HepG2 (cell line): ENCODE measurements around the gene ZNF865. TPM values are rescaled to one million over a fixed set of nuclear protein-coding genes. Genes with fewer than 3 reads are reported as not detected.
A peak's percentile ranks its signal among the peaks of the same experiment; 100 is the strongest.

Source experiments
- AHR ChIP-seq: IDR thresholded peaks from 2 replicates; pipeline ENCODE4 v1.6.1; 2018; ENCODE audit warnings: missing genetic modification reagents, missing compliant biosample characterization
- ASH2L ChIP-seq: fragments of 300-600, 200-600 bp; sonication (generic); IDR thresholded peaks from 2 replicates; pipeline ENCODE4 v1.7.0; 2017; ENCODE audit warnings: low read depth, mild to moderate bottlenecking, moderate library complexity, mixed read lengths, low read length; ENCODE audit not compliant: insufficient read length
- CAMTA2 ChIP-seq: sonication (generic); formaldehyde crosslinking; IDR thresholded peaks from 2 replicates; pipeline ENCODE4 v1.4.0; 2020; ENCODE audit warnings: mild to moderate bottlenecking, missing genetic modification reagents, borderline replicate concordance
- ETV6 ChIP-seq: sonication (generic); formaldehyde crosslinking; conservative IDR thresholded peaks from 2 replicates; pipeline ENCODE4 v1.4.0; 2020; ENCODE audit warnings: missing genetic modification reagents
- KLF11 ChIP-seq: IDR thresholded peaks from 2 replicates; pipeline ENCODE4 v1.6.1; 2016; ENCODE audit warnings: missing compliant biosample characterization
- MIER2 ChIP-seq: IDR thresholded peaks from 2 replicates; pipeline ENCODE4 v1.6.1; 2016; ENCODE audit warnings: missing biosample characterization, missing genetic modification reagents
- MTA1 ChIP-seq: sonication (generic); formaldehyde crosslinking; IDR thresholded peaks from 2 replicates; pipeline ENCODE4 v1.4.0; 2020; ENCODE audit warnings: missing genetic modification reagents, mild to moderate bottlenecking, borderline replicate concordance
- NRL ChIP-seq: sonication (generic); formaldehyde crosslinking; IDR thresholded peaks from 2 replicates; pipeline ENCODE4 v1.5.0; 2020; ENCODE audit warnings: missing genetic modification reagents, mild to moderate bottlenecking, moderate library complexity, borderline replicate concordance
- SIX1 ChIP-seq: sonication (generic); formaldehyde crosslinking; IDR thresholded peaks from 2 replicates; pipeline ENCODE4 v1.4.0; 2020; ENCODE audit warnings: missing genetic modification reagents, borderline replicate concordance
- SRY ChIP-seq: sonication (generic); formaldehyde crosslinking; IDR thresholded peaks from 2 replicates; pipeline ENCODE4 v1.8.0; 2022; ENCODE audit warnings: mild to moderate bottlenecking, missing genetic modification reagents
- TEAD3 ChIP-seq: optimal IDR thresholded peaks from 2 replicates; pipeline ENCODE3; 2016; ENCODE audit warnings: borderline replicate concordance
- YEATS2 ChIP-seq: sonication (generic); formaldehyde crosslinking; IDR thresholded peaks from 2 replicates; pipeline ENCODE4 v1.4.0; 2020; ENCODE audit warnings: missing genetic modification reagents, borderline replicate concordance
- ZNF143 ChIP-seq: sonication (generic); formaldehyde crosslinking; IDR thresholded peaks from 2 replicates; pipeline ENCODE4 v1.4.0; 2020; ENCODE audit warnings: missing genetic modification reagents
- ZNF317 ChIP-seq: sonication (generic); formaldehyde crosslinking; IDR thresholded peaks from 2 replicates; pipeline ENCODE4 v1.5.0; 2020; ENCODE audit warnings: mild to moderate bottlenecking, missing genetic modification reagents
- ZNF335 ChIP-seq: sonication (generic); formaldehyde crosslinking; IDR thresholded peaks from 2 replicates; pipeline ENCODE4 v1.4.0; 2020; ENCODE audit warnings: missing genetic modification reagents
- ZNF614 ChIP-seq: IDR thresholded peaks from 2 replicates; pipeline ENCODE4 v1.6.1; 2018; ENCODE audit warnings: missing biosample characterization, missing genetic modification reagents, inconsistent platforms, borderline replicate concordance
- ZNF776 ChIP-seq: sonication (generic); formaldehyde crosslinking; IDR thresholded peaks from 2 replicates; pipeline ENCODE4 v1.4.0; 2020; ENCODE audit warnings: mild to moderate bottlenecking, missing genetic modification reagents
- ZNF839 ChIP-seq: sonication (generic); formaldehyde crosslinking; IDR thresholded peaks from 2 replicates; pipeline ENCODE4 v1.4.0; 2020; ENCODE audit warnings: missing genetic modification reagents, mild to moderate bottlenecking, borderline replicate concordance
- ZSCAN20 ChIP-seq: sonication (generic); formaldehyde crosslinking; IDR thresholded peaks from 2 replicates; pipeline ENCODE4 v1.4.0; 2020; ENCODE audit warnings: missing genetic modification reagents, mild to moderate bottlenecking, borderline replicate concordance
- polyA plus RNA-seq, 8 experiments: library from polyadenylated mRNA; depleted of rRNA in 3 of 8; stranded (reverse) in 7 of 8; unstranded in 1 of 8; fragments of >200 nt; fragmentation: Illumina TruSeq in 4 of 8; extraction: Trizol in 4 of 8; gene quantifications; 2 replicates each; pipeline versions ENCODE4 v1.2.1 to v1.2.3, GENCODE V29; 2011 to 2016; ENCODE audit warnings: low read depth in 4 of 8, missing spikeins in 1 of 8, mixed read lengths in 1 of 8; ENCODE audit not compliant: insufficient read depth in 1 of 8
- total RNA-seq, 5 experiments: library from RNA; depleted of rRNA; stranded (reverse); fragments of >200 nt; fragmentation: Illumina TruSeq; extraction: Trizol; gene quantifications; 2 replicates each; pipeline ENCODE4 v1.2.3, GENCODE V29; 2016; ENCODE audit warnings: low read depth in 1 of 5
- TF ChIP-seq, protein P1 (sequence below): sonication (generic); formaldehyde crosslinking; IDR thresholded peaks from 2 replicates; pipeline ENCODE4 v1.5.1; 2020; ENCODE audit warnings: mild to moderate bottlenecking, missing genetic modification reagents
- TF ChIP-seq, protein P2 (sequence below), 2 experiments: sonication (generic) in 1 of 2; formaldehyde crosslinking in 1 of 2; IDR thresholded peaks; 2 replicates each; pipeline versions ENCODE4 v1.4.0 to v1.6.1; 2018 to 2020; ENCODE audit warnings: missing genetic modification reagents in 2 of 2, borderline replicate concordance in 1 of 2, low read depth in 1 of 2, mild to moderate bottlenecking in 1 of 2, missing biosample characterization in 1 of 2
- TF ChIP-seq, protein P3 (sequence below): IDR thresholded peaks from 2 replicates; pipeline ENCODE4 v1.6.1; 2016; ENCODE audit warnings: mild to moderate bottlenecking, missing biosample characterization, missing genetic modification reagents
- TF ChIP-seq, protein P4 (sequence below): sonication (generic); formaldehyde crosslinking; IDR thresholded peaks from 2 replicates; pipeline ENCODE4 v1.8.0; 2022; ENCODE audit warnings: missing genetic modification reagents, mild to moderate bottlenecking, borderline replicate concordance

Gene ZNF865
- total and polyA plus RNA-seq, 2 of the 13 experiments (the other 11 are each of a cell fraction or from before 2014, with no cell fraction given) = 0.93 to 1.0 TPM

DNA sequence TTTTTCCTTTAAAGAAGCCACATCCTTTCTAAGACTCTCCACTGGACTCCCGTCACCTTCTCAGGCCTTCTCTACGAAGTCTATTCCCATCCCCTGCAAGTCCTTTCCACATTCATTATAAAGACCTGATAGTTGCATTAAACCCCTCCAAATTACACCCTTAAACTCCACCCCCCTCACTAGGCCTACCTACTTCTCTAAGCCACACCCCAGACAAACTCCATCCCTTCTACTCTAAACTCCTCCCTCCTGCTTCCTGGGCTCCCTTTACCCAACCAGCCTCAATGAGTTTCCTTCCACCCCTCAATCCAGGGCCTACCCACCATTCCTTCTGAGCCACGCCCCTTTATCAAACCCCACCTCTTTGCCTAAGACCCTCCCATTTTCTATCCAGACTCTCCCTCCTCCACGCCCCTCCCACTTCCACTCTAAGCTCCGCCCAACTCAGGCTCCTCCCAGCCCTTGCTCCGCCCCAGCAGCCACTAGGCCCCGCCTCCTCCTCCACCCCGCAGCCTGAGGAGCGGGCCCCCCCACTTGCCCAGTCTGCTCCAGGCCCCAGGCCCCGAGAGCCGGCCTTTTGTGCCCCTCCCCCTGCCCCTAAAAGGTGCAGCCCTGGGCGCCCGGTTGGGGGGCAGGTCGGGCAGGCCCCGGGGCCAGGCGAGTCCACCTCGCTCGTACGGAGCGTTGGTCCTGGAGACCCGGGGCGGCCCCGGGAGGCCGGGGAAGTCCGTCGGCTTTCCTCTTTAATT, 6.6 kb upstream of the ZNF865 start (continued):
- TF ChIP-seq, protein P1, sequence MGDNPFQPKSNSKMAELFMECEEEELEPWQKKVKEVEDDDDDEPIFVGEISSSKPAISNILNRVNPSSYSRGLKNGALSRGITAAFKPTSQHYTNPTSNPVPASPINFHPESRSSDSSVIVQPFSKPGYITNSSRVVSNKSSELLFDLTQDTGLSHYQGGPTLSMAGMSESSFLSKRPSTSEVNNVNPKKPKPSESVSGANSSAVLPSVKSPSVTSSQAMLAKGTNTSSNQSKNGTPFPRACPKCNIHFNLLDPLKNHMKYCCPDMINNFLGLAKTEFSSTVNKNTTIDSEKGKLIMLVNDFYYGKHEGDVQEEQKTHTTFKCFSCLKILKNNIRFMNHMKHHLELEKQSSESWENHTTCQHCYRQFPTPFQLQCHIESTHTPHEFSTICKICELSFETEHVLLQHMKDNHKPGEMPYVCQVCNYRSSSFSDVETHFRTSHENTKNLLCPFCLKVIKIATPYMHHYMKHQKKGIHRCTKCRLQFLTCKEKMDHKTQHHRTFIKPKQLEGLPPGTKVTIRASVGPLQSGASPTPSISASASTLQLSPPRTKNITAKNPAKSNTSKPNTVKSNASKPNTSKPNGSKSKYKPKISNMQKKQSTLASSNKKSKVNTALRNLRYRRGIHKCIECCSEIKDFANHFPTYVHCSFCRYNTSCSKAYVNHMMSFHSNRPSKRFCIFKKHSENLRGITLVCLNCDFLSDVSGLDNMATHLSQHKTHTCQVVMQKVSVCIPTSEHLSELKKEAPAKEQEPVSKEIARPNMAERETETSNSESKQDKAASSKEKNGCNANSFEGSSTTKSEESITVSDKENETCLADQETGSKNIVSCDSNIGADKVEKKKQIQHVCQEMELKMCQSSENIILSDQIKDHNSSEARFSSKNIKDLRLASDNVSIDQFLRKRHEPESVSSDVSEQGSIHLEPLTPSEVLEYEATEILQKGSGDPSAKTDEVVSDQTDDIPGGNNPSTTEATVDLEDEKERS = no peak
- TF ChIP-seq TEAD3 = peak; percentile 11
- no peak for TF ChIP-seq ZSCAN20 (CRISPR knock-in tag)
- TF ChIP-seq ZNF776 (CRISPR knock-in tag) = 0 out of 2 replicates have a peak, but pooled peaks have one; percentile 57
- 0 out of 2 replicates have a peak, but pooled peaks have one; percentile 62 for TF ChIP-seq NRL
- no peak for TF ChIP-seq MIER2 (CRISPR knock-in tag)
- TF ChIP-seq, protein P2, sequence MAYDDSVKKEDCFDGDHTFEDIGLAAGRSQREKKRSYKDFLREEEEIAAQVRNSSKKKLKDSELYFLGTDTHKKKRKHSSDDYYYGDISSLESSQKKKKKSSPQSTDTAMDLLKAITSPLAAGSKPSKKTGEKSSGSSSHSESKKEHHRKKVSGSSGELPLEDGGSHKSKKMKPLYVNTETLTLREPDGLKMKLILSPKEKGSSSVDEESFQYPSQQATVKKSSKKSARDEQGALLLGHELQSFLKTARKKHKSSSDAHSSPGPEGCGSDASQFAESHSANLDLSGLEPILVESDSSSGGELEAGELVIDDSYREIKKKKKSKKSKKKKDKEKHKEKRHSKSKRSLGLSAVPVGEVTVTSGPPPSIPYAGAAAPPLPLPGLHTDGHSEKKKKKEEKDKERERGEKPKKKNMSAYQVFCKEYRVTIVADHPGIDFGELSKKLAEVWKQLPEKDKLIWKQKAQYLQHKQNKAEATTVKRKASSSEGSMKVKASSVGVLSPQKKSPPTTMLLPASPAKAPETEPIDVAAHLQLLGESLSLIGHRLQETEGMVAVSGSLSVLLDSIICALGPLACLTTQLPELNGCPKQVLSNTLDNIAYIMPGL (CRISPR knock-in tag; IDR thresholded peaks at IDR 0.05; ENCODE audit: borderline replicate concordance in 1 of 2, low read depth in 1 of 2) = peak in 1 of 2 experiments; percentile 32; a peak in 2 of 4 replicates
- peak; percentile 74; the same call in 1 of the 2 replicates for TF ChIP-seq KLF11 (CRISPR knock-in tag)
- no peak for TF ChIP-seq SIX1
- TF ChIP-seq AHR (CRISPR knock-in tag) = peak; percentile 68; the same call in 1 of the 2 replicates
- TF ChIP-seq SRY (CRISPR knock-in tag) = no peak
- TF ChIP-seq ZNF143 (CRISPR knock-in tag) = no peak
- TF ChIP-seq, protein P3, sequence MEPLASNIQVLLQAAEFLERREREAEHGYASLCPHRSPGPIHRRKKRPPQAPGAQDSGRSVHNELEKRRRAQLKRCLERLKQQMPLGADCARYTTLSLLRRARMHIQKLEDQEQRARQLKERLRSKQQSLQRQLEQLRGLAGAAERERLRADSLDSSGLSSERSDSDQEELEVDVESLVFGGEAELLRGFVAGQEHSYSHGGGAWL (CRISPR knock-in tag) = peak; percentile 87; the same call in 1 of the 2 replicates
- peak; percentile 74; the same call in 1 of the 2 replicates for TF ChIP-seq YEATS2
- no peak; the same call in 1 of the 2 replicates for TF ChIP-seq ZNF614 (CRISPR knock-in tag)
- 0 out of 2 replicates have a peak, but pooled peaks have one; percentile 78 for TF ChIP-seq CAMTA2
- TF ChIP-seq, protein P4, sequence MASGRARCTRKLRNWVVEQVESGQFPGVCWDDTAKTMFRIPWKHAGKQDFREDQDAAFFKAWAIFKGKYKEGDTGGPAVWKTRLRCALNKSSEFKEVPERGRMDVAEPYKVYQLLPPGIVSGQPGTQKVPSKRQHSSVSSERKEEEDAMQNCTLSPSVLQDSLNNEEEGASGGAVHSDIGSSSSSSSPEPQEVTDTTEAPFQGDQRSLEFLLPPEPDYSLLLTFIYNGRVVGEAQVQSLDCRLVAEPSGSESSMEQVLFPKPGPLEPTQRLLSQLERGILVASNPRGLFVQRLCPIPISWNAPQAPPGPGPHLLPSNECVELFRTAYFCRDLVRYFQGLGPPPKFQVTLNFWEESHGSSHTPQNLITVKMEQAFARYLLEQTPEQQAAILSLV (CRISPR knock-in tag) = 0 out of 2 replicates have a peak, but pooled peaks have one; percentile 8
- peak; percentile 80 for TF ChIP-seq ASH2L
- TF ChIP-seq ZNF839 (CRISPR knock-in tag) = no peak
- TF ChIP-seq ZNF335 = peak; percentile 42; the same call in 1 of the 2 replicates
- TF ChIP-seq MTA1 (CRISPR knock-in tag) = peak; percentile 34; the same call in 1 of the 2 replicates
- TF ChIP-seq ETV6 (CRISPR knock-in tag) = no peak
- peak; percentile 52; the same call in 1 of the 2 replicates for TF ChIP-seq ZNF317
